Left lung (tissue), 10 donors: ENCODE measurements around the gene EXOC3. TPM values are rescaled to one million over a fixed set of nuclear protein-coding genes. Genes with fewer than 3 reads are reported as not detected.

Experiments used
- ATAC-seq: fragments of 200-7000 bp; cut with Tn5 transposase; one replicate; pipeline ENCODE4 v1.9.1; 2020; ENCODE audit warnings: moderate library complexity
- DNase-seq, 4 donors: peaks; one replicate each; pipeline ENCODE4 v3.0.0-alpha.2; 2013 to 2020
- H3K27ac ChIP-seq, 2 donors: fragments of 200-600 bp; sonication (generic) in 1 of 2; one replicate each; pipeline versions ENCODE4 v1.5.0 to v1.8.0; 2020 to 2021
- H3K27me3 ChIP-seq, 2 donors: fragments of 200-600 bp; sonication (generic) in 1 of 2; one replicate each; pipeline versions ENCODE4 v1.5.0 to v1.8.0; 2020 to 2021
- H3K36me3 ChIP-seq, 2 donors: fragments of 200-600 bp; sonication (generic) in 1 of 2; one replicate each; pipeline versions ENCODE4 v1.5.0 to v1.8.0; 2020 to 2021
- H3K4me1 ChIP-seq, 2 donors: fragments of 200-600 bp; one replicate each; pipeline ENCODE4 v1.8.0; 2021
- H3K4me3 ChIP-seq, 2 donors: fragments of 200-600 bp; sonication (generic) in 1 of 2; one replicate each; pipeline versions ENCODE4 v1.5.0 to v1.8.0; 2020 to 2021; ENCODE audit warnings: mild to moderate bottlenecking in 1 of 2
- H3K9me3 ChIP-seq, 2 donors: fragments of 200-600 bp; sonication (generic) in 1 of 2; one replicate each; pipeline versions ENCODE4 v1.5.0 to v1.8.0; 2020 to 2021
- intact Hi-C, 2 donors: fragments of 100-400 bp; cut with DNase I; formaldehyde crosslinking; loops; one replicate each; pipeline versions ENCODE4 v1.11.2 to v1.14.2; 2022
- polyA plus RNA-seq, 6 donors: library from polyadenylated mRNA; unstranded; fragments of 120-200 nt; gene quantifications; one replicate each; pipeline ENCODE4 v1.2.1, GENCODE V29; 2013; ENCODE audit not compliant: insufficient read length in 6 of 6
- total RNA-seq, 2 donors: library from RNA; stranded (reverse); fragmentation: NEBNext Ultra II Directional; extraction: Animal tissue kit (Norgen Biotek cat#: 25700); gene quantifications; one replicate each; pipeline ENCODE4 v1.2.1, GENCODE V29; 2021
- TF ChIP-seq, protein P1 (sequence below), 2 donors: fragments of 200-600 bp; sonication (generic) in 1 of 2; IDR thresholded peaks; one replicate each; pipeline versions ENCODE4 v1.5.0 to v1.8.0; 2021; ENCODE audit warnings: antibody characterized with exemption in 2 of 2
- donor health status: DM: no; HTN: yes; CAD: no.
- donor health status: DM: no; HTN: no; CAD: no.

EXOC3 gene
- total and polyA plus RNA-seq, 8 donors, result 43.8 to 62.4 (median 57.0) TPM

DNA sequence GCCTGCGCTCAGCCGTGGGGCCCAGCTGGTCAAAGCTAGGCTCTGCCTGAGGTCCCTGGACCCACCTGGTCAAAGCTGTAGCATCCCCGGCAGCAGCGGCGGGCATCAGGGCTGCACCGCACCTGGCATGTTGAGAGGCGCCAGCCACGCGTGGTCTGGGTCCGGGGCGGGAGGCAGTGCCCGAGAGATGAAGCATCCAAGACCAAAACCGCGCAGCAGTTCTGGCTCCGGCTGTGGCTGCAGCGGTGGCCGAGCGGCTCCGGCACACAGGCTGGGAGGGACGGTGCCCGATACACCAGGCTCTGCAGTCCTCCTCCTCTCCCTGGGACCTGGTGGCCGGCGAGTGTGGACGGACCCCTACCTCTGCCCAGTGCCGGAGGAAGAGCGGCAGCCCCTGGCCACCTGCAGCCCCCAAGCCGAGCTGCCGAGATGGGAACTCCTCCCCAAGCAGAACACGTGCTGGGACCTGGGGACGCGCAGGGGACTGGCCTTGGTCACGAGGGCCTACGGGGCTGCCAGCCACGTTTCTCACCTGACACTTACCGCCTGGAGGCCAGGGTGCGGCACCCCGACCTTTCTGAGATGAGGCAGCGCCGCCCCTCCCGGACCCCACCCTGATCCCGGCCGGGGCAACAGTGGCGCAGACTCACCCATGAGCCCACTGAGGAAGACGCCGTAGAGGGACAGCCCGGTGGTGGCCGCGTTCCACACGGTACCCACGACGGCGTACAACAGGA is 48.3 kb downstream of the EXOC3 start:
- Histone ChIP-seq H3K27ac (no peak overlapping the region), H3K4me1 (no peaks in the 10 kb centered on the region), H3K27me3 (peaks cover 0 to 80% of the 10 kb centered on the region in 2 donors), H3K9me3 (no peaks in the 10 kb centered on the region), H3K4me3 (no peak overlapping the region), H3K36me3 (no peaks in the 10 kb centered on the region)
- DNase-seq (no peak), ATAC-seq (no peak)
- intact Hi-C loops, result no loop called here
- TF ChIP-seq, protein P1, sequence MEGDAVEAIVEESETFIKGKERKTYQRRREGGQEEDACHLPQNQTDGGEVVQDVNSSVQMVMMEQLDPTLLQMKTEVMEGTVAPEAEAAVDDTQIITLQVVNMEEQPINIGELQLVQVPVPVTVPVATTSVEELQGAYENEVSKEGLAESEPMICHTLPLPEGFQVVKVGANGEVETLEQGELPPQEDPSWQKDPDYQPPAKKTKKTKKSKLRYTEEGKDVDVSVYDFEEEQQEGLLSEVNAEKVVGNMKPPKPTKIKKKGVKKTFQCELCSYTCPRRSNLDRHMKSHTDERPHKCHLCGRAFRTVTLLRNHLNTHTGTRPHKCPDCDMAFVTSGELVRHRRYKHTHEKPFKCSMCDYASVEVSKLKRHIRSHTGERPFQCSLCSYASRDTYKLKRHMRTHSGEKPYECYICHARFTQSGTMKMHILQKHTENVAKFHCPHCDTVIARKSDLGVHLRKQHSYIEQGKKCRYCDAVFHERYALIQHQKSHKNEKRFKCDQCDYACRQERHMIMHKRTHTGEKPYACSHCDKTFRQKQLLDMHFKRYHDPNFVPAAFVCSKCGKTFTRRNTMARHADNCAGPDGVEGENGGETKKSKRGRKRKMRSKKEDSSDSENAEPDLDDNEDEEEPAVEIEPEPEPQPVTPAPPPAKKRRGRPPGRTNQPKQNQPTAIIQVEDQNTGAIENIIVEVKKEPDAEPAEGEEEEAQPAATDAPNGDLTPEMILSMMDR (IDR thresholded peaks at IDR 0.05), result no peak

DNA sequence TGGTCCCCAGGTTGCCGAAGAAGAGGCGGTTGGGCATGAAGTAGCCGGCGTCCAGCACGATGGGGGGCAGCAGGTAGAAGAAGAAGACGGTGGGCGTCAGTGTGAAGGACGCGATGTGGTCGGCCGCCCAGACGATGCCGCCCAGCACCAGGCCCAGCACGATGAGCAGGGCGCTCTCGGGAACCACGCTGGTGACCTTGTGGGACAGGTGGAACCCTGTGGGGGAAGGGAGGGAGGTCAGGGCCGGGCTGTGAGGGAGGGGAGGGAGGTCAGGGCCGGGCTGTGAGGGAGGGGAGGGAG is 48.8 kb downstream of the EXOC3 start:
- ATAC-seq (no peak), DNase-seq (no peak)
- no peaks in the 10 kb centered on the region for H3K36me3 ChIP-seq
- TF ChIP-seq, protein P1 (IDR thresholded peaks at IDR 0.05), result no peak
- H3K27ac ChIP-seq, result no peak overlapping the region
- no peak overlapping the region for H3K4me3 ChIP-seq
- H3K9me3 ChIP-seq, result no peaks in the 10 kb centered on the region
- no peaks in the 10 kb centered on the region for H3K4me1 ChIP-seq
- peaks cover 0 to 82% of the 10 kb centered on the region in 2 donors for H3K27me3 ChIP-seq
- intact Hi-C loops, result no loop called here

DNA sequence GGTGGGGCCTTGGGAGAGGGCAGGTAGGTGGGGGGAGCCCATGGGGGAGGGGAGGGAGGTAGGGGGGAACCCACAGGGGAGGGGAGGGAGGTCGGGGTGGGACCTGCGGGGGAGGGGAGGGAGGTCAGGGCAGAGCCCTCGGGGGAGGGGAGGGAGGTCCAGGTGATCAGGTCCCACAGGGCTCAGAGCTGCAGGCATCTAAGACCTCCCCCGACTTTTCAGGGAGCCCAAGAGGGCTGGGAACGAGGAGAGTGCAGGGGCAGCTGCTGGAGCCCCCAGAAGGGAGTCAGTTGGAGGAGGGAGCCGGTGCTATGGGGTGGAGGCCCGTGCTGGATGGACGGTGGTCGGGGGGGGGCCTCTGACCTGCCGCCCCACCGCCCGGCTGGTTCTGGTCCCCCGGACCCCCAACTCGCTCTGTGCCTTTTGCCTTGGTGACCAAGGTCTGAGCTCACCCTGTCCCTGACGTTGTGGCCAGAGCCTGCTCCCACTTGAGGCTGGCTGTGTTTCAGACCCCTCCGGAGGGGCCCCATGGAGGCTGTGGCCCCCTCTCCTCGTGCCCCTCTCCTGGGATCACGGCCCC is 49.4 kb downstream of the EXOC3 start:
- Histone ChIP-seq H3K36me3 (no peaks in the 10 kb centered on the region), H3K4me3 (no peak overlapping the region), H3K27me3 (peaks cover 0 to 88% of the 10 kb centered on the region in 2 donors), H3K9me3 (no peaks in the 10 kb centered on the region), H3K4me1 (no peaks in the 10 kb centered on the region), H3K27ac (no peak overlapping the region)
- TF ChIP-seq, protein P1 (IDR thresholded peaks at IDR 0.05), result no peak
- DNase-seq (no peak), ATAC-seq (no peak)
- intact Hi-C loops, result no loop called here

DNA sequence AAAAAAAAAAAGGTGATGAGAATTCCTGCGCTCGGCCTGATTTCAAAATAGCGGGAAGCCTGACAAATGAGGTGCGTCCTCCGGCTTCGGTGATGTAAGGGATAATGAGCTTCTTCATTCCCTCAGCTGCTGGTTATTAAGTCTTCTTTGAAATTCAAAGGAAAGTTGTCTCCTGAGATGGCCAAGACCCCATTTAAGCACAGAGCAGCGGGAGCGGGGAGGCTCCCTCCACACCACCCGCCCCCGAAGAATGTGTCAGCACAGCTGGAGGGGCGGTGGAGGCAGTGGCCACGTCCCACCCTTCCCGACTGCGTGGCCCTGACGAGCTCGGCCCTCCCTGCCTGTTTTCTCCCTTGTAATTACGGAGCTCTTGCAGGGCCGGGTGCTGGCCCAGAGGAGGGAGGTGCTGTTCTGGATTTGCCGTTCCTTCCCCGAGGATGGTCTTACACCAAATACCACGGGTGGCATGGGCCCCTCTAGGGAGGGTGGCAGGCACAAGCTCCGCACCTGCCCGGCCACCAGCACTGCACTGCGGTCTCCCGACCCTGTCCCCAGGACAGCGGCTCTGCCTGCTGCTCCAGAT is 50.2 kb downstream of the EXOC3 start:
- TF ChIP-seq, protein P1 (IDR thresholded peaks at IDR 0.05), result no peak
- H3K36me3 ChIP-seq, result no peaks in the 10 kb centered on the region
- H3K27me3 ChIP-seq, result peaks cover 0 to 92% of the 10 kb centered on the region in 2 donors
- ATAC-seq (no peak), DNase-seq (peak in 1 of 4 donors; percentile 62)
- no peaks in the 10 kb centered on the region for H3K4me1 ChIP-seq
- intact Hi-C loops, result no loop called here
- H3K9me3 ChIP-seq, result no peaks in the 10 kb centered on the region
- no peak overlapping the region for H3K27ac ChIP-seq
- H3K4me3 ChIP-seq, result no peak overlapping the region

DNA sequence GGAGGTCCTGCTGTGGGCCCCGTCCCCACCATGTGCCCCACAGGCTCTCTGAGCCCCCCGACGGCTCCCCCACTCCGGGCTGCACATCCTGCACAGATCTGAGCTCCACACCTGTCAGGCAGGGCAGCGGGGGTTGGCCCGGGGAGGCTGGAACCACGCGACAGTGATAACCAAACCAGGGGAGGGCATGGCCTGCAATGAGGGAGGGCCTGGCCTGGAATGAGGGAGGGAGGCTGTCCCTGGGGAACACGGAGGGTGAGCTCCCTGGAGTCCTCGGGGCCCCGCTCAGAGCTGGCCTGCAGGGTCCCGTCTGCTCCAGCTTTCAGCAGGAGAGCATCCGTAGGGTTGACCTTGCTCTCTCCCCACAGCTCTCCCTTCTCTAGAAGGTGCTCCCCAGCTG is 50.8 kb downstream of the EXOC3 start:
- Histone ChIP-seq H3K27ac (no peak overlapping the region), H3K4me3 (no peak overlapping the region), H3K27me3 (peaks cover 0 to 92% of the 10 kb centered on the region in 2 donors), H3K36me3 (no peaks in the 10 kb centered on the region), H3K9me3 (no peaks in the 10 kb centered on the region), H3K4me1 (no peaks in the 10 kb centered on the region)
- ATAC-seq (no peak), DNase-seq (no peak)
- TF ChIP-seq, protein P1 (IDR thresholded peaks at IDR 0.05), result no peak
- intact Hi-C loops, result no loop called here
